ENCODE measurements around the gene MUC2.

The MUC2 gene

DNA sequence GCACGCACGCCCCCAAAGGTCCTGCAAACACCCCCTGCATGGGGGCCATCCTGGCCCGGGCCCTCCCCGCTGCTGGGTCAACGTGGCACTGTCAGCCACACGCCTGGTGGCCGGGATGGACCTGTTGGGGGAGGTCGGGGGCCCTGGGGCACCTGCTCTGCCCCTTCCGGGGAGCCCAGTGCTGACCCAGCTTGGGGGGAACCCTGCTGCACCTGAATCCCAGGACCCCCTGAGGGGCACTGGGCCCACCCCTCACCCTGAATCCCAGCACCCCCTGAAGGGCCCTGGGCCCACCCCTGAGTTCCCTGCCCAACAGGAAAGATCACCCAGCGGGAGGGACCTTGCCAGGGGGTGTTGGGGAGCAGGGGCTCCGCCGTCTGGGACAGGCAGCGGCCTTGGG is 37.7 kb upstream of the MUC2 start:
- DNase-seq (ENCODE audit: low read depth in 3 of 3), result no peak

DNA sequence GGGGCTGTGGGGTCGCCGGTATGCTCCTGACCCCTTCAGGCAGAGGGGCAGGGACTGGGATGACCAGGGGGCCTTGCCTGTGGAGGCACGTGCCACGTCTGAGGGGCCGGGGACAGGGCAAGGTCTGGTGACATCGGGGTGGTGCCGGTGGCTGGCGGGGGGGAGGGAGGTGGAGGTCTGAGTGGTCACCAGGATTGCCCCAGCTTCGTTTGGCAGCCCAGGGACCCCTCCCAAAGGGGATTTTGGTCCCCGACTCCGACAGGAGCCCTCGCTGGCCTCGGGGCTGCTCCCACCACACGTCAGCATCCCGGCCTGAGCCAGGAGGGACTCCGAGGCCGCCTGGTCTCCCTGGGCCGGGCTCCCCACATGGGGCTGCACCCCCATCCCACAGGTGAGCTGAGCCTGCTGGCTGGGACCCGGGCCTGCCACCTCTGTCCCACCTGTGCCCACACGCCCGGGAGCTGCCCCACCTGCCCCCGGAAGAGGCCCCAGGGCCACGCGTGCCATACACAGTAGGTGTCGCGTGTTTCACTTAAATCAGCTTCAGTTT is 37.1 kb upstream of the MUC2 start:
- DNase-seq (ENCODE audit: low read depth in 3 of 3), result no peak

DNA sequence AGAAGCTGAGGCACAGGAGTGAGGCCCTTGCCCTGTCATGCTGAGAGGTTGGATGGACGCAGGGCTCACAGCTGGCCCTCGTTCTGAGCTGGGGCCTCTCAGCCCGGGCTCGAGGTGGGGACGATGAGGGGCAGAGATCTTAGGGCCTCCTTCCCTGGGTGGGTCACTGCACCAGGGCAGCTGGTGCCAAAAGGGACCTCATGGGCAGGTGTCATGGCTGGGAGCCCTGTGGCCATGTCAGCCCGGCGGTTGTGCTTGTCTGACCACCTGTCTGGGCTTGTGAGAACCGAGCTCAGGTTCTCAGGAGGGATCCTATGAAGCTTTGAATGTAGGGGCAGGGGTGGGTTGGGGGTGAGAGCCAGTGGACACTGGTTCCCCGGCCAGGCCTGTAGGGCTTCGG is 36.3 kb upstream of the MUC2 start:
- DNase-seq (ENCODE audit: low read depth in 3 of 3), result no peak

DNA sequence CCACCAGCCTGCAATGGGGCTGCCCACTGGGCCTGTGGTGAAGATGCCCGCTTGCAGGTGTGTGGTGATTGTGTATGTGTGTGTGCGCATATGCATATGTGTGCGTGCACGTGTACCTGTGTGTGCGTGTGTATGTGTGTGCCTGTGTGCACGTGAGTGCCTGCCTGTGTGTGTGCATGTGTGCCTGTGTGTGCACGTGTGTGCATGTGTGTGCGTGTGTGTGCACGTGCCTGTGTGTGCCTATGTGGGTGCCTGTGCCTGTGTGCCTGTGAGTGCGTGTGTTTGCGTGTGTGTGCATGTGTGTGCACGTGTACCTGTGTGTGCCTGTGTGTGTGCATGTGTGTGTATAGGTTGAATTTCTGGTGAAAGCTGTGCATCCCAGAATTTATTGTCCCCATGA is 35.8 kb upstream of the MUC2 start:
- no peak for DNase-seq (ENCODE audit: low read depth in 3 of 3)

DNA sequence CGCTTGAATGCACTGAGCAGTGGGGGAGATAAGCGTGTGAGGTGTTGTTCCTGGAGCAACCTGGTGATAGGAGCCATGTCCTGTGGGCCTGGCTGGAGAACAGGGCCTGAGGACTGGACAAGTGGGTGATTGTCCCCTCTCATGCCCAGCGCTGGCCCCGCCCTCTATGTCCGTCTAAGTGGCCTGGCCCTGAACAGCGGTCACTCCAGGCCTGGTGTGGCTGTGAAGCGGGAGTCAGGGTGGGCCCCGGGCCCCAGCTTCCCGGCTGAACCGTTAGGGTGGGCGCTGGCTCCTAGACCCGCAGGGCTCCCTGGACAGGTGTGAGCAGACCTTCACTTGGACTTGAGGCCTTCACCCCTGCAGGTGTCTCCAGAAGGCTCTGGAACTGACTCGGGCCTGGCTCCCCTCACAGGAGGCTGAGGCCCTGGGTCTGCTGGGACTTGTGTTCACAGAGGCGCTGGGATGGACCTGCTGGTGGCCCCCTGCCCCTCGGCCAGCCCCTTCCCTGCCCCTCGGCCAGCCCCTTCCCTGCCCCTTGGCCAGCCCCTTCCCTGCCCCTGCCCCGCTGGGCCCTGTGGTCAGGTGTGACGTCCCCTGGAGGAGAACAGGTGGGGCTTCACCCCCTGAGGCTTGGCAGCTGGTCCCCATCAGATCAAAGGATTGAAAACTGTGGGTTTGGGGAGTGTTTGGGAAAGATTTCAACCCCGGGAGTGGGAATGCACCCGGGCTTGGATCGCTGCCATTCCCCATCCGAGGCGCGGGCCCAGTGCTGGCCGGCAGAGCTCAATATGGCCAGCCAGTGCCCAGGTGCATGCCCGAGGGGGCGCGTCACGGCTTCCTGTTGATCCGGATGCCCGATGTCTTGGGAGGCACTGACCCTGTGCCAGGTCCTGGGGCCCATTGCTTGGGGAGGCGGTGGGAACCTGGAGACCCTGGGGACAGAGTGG is 34.9 kb upstream of the MUC2 start:
- no peak for DNase-seq (ENCODE audit: low read depth in 3 of 3)

DNA sequence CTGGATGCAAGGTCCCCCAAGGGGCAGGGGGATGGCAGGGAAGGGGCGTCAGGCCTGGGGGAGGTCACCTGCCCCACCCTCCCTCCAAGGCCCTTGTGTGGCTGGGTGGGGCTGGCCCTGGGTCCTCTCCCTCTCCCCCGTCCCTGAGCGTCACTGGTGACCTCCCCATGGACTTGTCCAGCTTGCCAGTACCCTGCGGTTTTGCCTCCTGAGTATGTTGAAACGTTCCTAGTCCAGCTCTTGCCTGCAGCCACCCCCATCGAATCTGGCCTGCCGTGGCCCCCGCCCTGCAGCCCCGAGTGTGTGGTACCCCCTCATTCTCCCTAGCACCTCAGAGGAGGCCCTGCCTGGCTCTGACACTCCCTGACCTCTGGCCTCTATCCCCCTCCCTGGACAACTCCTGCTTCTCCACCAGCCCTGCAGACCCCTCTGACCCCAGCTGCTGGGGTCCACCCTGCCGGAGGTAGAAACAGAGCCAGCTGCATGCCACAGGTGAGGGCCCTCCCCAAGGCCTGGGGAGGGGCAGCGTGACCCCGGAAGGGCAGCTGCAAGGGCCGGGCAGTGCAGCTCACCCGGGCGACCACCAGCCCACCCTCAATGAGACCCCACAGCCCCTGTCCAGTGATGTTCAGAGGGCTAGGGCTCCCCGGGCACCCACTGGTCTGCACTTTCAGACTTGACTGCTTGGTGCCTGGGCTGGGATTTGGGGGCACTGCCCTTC is 34.1 kb upstream of the MUC2 start:
- no peak for DNase-seq (ENCODE audit: low read depth in 3 of 3)

DNA sequence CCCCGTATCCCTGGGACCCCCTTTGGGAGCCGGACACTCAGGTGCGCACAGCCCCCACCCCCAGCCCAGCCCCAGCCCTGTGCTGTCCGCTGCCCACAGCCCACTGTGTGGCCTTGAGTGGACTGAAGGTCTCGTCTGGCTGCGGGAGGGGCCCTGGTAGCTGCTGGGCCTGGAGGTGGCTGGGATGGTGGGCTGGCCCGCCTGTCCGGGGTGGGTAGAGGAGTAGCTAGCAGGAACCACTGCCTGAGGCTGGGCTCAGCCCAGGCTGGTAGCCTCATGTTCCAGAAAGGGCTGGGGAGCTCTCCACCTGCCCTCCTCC is 33.6 kb upstream of the MUC2 start:
- DNase-seq (ENCODE audit: low read depth in 3 of 3), result no peak

DNA sequence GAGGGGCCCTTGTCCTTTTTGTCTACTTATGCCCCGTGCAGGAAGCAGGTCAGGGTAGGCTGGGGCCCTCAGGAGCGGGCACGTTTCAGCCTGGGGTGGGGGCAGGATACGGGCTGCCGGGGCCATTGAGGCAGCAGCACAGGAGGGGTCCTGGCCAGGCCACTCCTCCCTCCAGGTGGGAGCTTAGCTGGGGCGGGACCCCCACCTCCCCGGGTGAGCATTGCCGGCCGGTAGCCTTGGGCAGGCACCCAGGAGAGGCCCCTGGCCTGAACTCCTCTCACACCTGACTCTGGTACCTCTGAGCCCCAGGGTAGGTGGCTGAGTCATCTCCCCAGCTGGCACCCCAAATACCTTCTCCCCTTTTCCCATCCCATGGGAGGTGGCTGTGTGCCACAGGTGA is 33.2 kb upstream of the MUC2 start:
- no peak for DNase-seq (ENCODE audit: low read depth in 3 of 3)

DNA sequence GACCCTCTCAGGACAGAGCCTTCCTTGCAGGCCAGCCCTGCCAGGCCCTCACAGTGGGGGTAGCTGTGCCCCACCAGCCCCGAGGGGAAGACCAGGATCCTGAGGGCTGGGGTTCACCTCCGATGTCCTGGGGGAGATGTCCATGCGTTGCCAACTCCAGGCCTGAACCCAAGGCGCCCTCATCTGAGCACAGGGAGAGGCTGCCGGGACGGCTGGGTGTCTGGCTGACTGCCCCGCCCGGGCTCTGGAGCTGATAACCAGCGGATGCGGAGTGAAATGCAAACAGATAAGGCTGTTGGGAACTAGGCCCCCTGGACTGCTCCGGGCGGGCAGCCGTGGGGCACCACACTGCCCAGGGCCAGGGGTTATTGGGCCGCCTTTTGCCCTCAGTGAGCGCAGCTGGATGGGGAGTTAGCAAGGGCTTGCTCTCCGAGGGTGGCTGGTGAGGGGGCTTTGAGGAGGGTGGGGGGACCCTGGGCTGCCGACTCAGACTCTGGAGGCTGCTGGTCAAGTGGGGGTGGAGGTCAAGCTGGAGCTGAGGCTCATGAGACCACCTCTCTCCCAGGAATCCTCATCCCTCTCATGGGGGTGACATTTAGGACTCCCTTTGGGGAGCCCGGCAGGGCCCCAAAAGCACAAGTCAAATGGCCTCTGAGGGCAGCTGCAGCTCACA is 32.6 kb upstream of the MUC2 start:
- no peak for DNase-seq (ENCODE audit: low read depth in 3 of 3)

DNA sequence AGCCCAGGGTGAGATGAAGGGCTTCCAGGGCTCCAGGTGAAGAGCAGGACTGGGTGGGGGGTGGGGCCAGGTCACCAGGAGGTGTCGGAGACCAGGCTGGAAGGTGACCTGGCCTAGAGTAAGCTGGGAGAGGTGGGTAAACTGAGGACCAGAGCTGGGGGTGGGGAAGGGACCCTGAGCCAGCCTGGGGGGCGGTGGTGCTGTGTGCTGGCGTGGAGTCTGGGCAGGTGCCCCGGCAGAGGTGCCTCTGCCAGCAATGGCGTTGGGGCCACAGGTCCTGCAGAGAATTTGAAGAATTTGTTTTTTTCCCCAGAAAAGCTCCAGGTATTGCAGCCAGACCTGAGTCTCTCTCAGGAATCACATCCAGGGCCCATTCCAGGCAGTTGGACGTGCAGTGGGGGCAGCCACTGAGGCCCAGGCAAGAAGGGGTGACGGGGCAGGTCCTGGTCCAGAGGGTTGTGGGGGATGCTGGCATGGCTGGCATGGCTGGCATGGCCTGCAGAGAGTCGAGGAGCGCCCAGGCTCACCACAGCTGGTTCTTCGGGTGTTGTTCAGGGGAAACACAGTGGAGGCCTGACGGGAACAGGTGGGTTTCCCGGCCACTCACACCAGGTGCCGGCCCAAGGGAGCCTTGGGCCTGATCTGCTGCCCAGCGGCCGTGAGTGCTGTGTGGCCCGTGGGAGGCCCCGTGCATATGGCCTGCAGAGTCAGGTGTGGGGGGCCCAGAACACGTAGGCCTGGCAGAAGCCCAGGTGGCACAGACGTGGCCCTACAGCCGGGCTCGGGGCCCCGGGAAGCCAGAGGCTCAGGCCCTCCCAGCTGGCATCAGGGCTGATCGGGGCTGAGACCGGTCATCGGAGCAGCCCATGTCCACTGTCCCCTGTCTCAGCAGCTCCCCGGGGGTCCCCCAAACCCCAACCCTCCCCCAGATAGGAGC is 31.8 kb upstream of the MUC2 start:
- DNase-seq (ENCODE audit: low read depth in 3 of 3), result no peak

DNA sequence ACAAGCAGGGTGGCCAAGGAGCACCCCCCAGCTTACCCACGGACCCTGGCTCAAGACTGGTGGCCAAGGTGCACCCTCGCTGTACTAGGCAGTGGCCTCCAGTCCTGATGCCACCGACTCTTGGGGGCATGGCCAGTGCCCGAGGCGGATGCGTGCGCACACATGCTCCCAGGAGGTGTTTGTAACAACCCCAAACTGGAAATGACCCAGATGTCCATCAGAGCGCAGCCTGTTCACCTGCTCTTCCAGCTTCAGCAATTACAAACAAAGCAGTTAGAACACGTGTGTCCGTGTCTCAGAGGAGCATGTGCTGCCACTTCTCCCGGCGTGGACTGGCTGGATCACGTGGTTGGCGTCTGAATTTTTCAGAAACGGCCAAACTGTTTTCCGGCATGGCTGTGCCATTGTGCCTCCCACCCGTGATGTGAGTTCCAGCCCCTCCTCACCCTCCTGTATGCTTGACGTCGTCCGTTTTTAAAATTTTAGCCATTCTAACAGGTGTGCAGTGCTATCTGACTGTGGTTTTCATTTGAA is 31.0 kb upstream of the MUC2 start:
- no peak for DNase-seq (ENCODE audit: low read depth in 3 of 3)

DNA sequence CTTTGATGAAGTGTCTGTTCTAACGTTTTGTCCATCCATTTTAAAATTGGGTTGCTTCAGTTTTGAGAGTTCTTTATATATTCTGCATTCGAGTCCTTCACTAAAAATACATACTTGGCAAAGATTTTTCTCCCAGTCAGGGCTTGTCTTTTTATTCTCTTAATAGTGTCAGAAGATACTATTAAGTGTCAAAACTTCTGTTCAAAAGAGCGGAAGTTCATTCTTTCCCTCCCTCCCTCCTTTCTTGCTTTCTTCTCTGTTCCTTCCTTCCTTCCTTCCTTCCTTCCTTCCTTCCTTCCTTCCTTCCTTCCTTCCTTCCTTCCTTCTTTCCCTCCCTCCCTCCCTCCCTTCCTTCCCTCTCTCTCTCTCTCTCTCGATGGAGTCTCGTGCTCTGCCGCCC is 30.5 kb upstream of the MUC2 start:
- DNase-seq (ENCODE audit: low read depth in 3 of 3), result no peak

DNA sequence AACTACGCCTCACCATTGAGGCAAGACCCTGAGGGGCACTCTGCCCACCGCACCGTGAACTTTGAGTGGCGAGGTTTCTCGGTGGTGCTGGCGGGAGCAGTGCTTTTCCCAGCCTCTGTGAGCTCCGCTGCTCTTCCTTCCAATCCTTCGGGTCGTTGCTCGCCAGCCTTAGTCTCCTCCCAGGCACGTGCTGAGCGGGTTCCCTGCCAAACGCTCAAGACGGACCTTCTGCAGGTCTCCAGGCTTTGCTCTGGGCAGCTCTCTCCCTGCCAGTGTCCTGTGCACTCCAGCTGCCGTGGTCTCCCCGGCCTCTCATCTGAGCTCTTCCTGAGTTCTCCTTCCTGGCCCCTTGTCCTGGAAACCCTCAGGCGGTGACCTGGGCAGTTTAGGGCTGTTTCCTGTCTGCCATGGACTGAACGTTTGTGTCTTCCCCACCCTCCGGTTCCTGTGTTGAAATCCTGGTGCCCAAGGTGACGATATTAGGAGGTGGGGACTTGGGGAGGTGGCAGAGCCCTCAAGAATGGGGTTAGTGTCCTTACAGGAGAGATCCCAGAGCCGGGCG is 27.0 kb upstream of the MUC2 start:
- no peak for DNase-seq (ENCODE audit: low read depth in 3 of 3)

DNA sequence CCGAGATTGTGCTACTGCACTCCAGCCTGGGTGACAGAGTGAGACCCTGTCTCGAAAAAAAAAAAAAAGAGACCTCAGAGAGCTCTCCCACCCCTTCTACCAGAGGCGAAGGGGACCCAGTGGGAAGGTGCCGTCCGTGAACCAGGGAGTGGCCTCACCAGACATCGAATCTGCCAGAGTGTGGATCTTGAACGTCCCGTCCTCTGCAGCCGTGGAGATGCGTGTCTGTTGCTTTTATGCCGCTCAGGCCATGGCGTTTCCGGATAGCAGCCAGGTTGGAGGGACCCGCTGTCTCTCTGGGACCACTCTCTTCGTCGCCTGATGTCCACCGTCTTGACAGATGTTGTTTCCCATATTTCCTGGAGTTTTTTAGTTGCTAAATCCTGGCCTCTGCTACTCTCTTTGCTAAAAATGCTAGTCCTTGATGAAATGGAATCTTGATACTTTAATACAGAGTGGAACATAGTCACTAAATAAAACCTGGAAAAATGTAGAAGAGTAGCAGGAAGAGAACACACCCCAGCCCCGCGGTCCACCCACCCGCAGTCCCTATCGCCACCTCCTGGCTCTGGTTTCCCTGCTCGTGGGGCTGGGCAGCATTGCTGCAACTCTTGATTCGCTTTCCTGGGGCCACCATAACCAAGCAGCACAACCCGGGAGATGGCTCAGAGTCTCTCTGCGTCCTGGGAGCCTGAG is 26.2 kb upstream of the MUC2 start:
- no peak for DNase-seq (ENCODE audit: low read depth in 3 of 3)

DNA sequence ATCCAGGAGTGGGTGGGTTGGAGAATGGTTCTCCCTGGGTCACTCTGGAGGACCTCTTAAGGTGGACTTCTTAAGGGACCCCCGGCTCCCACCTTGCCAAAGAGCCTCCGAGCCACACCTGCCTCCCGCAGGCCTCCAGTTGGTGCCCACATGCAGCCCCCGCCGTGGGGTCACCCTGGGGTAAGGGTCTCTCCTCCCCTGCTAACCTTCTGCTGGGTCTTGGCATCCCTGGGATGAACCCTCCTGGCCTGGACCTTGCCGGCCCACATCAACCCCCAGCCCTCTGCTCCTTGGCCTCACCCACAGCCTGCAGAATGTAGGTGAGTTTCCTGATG is 25.6 kb upstream of the MUC2 start:
- no peak for DNase-seq (ENCODE audit: low read depth in 3 of 3)

DNA sequence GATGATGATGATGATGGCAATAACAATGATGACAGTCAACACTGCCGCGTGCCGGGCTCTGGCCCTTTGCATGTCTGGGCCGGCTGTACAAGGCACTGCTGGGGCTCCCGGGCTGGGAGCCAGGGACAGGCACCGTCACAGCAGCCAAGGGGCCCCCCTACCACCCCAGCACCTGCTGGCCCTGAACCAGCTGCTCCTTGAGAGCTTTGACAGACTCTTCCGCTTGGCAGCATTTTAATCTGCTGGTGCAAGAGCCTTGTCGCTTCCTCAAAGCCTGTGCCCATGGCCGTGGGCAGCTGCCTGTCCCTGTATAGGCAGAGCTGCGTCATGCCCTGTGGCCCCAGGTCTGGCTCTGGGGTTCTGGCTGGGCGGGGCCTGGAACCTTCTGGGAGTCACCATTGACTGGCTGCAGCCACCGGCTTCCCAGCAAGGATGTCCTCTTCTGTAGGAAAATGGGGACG is 25.2 kb upstream of the MUC2 start:
- DNase-seq (ENCODE audit: low read depth in 3 of 3), result no peak

DNA sequence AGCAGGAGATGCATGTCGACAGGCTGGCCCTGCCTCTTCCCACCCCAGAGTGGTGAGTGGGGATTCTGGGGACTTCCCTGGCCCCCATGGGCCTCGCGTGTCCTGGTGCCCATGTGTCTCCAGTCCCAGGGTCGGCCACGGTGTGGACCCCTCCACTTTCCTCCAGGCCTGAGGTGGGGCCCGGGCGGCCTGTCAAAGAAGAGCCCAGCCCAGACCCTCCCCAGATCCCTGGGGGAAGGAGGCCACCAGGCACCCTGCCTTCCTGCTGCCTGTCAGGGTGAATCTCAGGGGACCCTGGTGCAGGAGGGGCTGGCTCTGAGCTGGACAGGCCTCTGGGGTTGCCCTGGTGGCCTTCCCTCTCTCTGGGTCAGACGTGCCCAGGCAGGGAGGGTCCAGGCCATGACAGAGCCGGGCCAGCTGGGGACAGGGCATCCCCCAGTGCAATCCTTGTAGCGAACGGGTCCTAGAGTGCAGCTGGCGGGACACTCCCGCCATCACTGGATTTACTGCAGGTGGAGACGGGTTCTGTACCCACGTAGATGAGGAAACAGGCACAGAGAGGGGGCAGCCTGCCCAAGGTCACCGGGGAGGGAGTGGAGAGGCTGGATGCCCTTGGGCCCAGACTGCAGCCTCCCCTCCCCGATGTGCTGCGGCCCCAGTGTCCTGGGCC is 24.6 kb upstream of the MUC2 start:
- no peak for DNase-seq (ENCODE audit: low read depth in 3 of 3)

DNA sequence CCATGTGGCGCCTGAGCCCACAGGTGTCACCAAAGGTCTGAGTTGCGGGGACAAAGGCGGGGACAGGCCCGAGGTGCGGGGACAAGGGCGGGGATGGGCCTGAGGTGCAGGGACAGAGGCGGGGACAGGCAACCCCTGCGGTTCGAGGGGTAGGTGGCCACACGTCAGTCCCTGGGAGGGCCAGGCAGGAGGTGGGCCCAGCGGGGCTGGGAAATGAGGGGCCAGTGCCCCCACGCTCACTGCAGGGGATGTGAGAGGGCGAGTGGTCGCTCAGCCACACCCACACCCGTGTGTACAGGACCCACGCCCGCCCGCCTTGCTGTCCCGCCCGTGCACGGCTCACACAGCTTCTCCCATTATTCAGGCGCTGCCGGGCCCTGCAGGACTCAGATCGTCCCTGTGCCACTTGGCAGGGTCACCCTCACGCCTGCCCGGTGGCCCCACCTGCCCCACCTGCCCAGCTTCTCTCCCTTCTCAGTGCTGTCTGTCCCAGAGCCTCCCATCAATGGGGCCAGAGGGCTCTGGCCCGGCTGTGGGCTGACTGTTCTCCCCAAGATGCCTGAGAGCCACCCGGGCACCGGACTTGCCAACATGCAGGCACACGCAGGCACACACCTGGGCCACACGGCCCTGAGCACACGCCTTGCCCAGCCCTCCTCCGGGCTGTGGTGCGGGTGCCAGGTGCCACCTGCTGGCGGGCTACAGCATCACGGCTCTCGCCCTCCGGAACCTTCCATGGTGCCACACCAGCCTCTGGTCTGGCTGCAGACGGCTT is 23.9 kb upstream of the MUC2 start:
- peak; percentile 47 to 73 (median 54) for DNase-seq (ENCODE audit: low read depth in 3 of 3)
